GM21717 (cell line): ENCODE data around the gene BAHCC1.

ENCODE experiments used
- ATAC-seq: cut with Tn5 transposase; IDR thresholded peaks from one replicate; pipeline ENCODE4 v1.9.1; 2021; ENCODE audit warnings: mild to moderate bottlenecking, moderate library complexity; ENCODE audit not compliant: unreplicated experiment

BAHCC1 gene

GRCh38 chr17:81386141-81386645 is 9.1 kb upstream of the BAHCC1 start:
- ATAC-seq = no peak

- ATAC-seq = no peak
These were observed 8.6 kb upstream of the BAHCC1 start for GRCh38 chr17:81386646-81387099.

DNA sequence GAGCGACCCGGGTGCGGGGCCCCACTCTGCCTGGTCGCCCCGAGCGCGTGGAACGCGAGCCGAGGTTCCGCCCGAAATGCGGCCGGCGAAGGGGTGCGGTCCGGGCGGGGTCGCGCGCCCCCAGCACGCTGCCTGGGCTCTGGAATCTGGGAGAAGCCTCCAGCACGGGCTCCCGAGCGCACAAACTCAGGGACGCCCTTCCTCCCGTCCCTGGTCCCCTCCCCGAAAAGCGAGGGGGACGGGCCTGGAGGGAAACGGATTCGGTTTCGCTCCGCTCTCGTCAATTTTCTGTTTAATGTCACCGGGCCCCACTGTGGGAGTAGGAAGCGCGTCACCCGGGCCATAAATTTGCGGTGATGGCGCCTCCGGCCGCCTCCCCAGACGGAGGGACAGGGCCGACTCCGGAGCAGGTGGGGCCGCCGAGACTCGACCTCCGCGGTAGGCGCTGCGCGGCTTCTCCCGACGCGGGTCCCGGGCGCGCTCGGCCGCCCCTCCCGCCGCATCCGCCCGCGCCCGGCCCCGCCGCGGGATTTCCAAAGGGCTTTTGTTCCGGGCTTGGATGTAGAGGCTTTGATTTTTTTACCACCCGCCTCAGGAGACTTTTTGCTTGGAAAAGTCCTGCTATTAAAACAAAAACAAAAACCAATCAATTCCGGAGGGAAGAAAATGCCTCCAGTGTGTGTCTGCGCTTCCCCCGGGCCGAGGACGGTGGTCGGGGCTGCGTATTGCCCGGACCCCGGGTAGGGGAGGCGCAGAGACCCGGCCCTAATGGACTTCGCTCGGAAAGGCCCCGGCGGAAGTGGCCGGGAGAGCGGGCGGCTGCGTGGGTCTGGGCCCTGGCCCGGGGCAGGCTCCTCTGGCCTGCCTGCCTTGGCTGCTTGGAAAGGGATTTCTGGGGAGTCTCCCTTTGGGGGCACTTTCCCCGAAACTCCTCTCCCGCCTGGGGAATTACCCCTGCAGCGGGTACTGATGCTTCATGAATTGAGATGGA is 7.9 kb upstream of the BAHCC1 start:
- ATAC-seq = no peak

DNA sequence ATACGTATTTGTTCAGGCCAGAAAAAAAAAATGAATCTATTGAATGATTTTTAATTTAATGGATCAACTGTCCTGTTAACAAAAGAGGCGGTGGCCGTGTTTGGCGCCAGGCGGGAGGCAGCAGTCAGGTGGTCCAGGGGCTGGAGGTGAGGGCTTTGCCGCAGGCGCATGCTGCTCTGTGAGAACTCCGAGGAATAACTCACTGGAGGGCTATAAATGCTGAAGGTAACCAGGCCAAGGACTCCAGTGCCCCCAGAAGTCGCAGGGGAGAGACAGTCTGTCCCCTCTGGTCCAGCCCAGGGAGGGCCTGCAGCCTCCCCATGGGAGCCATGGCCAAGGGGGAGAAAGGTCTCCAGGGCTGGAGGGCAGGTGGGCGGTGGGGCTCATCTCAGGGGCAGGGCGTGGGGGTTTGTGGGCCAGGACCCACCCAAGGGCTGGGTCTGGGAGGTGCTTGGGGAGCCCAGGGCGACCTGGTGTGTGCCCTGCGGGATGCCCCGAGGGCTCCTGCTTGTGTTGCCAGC is 7.1 kb upstream of the BAHCC1 start:
- ATAC-seq = no peak

GRCh38 chr17:81388612-81389367 is 6.5 kb upstream of the BAHCC1 start:
- ATAC-seq = no peak

- ATAC-seq = no peak
These were observed 5.7 kb upstream of the BAHCC1 start for GRCh38 chr17:81389585-81389984.

DNA sequence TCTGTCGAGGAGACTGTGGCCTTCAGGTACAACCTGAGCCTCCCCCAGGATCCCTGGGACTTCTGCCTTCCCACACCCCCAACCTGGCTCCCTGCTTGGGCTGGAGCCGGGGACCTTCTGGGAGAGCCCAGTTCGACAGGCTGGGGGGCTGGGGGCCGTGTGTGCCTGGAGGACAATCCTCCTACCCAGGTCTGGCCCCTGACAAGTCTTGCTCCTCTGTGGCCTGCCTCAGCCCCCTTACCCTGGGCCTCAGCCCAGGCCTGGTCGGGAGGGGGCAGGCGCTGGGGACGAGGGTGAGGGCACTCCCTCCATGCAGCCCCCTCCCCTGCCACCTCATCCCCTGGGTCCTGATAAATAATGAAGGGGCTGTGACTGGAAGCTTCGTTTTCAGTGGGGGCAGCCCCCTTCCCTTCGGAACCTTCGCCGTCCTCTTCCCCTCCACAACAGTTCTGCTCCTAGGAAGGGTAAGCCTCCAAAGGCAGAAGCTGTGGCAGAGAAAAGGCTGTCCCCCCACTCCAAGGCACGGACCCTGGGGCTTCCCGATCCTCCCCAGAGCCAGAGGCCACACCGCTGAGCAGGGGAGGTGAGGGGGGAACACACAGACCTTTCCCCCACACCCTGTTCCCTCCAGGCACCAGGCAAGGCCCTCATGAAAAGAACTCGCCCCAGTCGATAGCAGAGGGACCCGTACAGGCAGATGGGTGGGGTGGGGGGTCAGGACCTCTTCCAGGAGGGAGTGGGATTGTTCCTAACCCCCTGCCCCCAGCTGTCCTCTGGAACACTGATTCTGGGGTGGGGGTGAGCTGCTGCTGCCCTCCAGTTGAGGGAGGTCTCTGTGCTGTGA is 5.0 kb upstream of the BAHCC1 start:
- no peak for ATAC-seq

GRCh38 chr17:81390873-81391255 is 4.4 kb upstream of the BAHCC1 start:
- ATAC-seq = no peak

DNA sequence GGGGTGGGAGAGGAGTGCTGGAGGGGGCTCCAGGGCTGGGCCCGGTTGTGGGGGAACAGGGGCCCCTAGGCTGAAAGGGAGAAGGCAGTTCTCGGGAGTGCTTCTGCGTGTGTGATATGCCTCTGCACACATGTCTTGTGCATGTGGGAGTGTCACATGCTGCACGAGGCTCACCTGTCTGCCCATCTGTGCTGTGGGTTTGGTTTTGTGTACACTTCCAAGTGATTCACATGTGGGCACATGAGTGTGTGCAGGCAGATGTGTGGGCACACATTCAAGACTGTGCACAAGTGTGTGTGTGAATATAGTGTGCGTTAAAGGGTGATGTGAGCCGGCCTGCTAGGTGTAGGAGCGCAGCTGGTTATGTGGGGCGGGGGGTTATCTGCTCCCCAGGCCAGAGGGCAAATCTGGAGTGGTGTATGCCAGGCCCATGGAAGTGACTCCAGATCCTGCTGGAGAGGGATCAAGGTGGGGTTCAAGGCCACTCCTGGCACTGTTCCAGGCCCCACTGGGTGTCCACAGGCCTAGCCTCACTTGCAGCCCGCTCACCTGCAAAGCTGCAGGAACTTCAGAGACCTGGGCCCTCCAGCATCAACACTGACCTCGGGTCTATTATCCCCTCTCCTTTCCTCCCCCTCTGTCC is 3.8 kb upstream of the BAHCC1 start:
- ATAC-seq = no peak

- ATAC-seq = no peak
These were observed 3.0 kb upstream of the BAHCC1 start for GRCh38 chr17:81391936-81392908.

GRCh38 chr17:81392909-81393654 is 2.2 kb upstream of the BAHCC1 start:
- no peak for ATAC-seq

GRCh38 chr17:81393684-81394376 is 1.4 kb upstream of the BAHCC1 start:
- no peak for ATAC-seq

GRCh38 chr17:81394377-81394920 is 808 bp upstream of the BAHCC1 start:
- no peak for ATAC-seq

DNA sequence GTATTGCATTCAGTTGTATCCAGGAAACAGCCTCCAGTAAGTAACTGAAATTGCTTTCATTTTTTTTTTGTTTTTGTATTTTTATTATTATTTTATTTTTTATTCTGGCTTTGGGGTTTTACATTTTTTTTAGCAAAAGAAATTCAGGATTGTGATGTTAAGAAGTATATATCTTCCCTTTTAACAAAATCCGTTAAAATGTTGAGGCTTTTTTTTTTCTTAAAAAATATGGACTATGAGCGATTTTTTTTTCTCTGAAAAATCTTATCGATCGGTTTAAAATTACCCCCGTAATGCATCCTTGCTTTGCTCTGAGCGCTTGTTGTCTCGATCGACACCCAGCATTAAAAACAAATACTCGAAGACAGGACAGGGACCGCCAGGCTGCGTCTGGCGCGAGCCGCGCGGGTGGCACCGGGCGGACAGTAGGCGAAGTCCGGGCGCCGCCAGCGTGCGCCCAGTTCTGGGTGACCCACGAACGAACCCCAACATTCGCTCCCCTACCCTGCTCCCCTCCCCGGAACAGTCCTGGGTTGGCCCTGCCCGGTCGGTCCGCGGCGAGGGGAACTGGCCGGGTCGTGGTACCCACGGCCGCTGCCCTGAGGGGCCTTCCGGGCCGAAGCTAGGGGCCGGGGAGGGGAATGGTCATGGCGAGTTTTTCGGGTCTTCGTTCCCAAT is 482 bp downstream of the BAHCC1 start:
- ATAC-seq = no peak

DNA sequence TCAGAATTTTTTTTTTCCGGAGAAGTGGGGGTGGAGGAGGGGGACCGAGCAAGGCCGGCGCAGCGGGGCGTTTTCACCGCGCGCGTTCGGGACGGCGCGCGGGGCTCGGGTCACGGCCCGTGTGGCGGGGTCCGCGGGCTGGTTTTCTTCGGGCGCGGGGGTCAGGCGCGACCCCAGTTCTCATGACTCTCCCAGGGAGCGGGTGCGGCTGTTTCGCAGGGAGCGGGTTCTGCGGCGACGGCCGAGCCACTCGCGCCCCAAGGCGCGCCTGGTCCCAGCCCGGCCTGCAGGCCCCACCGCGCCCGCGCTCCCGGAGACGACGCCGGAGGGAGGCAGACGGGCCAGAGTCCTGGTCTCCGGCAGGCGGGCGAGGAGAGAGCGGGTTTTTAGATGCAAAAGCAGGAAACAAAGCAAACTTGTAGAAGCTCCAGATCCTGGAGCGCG is 1.0 kb downstream of the BAHCC1 start:
- ATAC-seq = no peak

DNA sequence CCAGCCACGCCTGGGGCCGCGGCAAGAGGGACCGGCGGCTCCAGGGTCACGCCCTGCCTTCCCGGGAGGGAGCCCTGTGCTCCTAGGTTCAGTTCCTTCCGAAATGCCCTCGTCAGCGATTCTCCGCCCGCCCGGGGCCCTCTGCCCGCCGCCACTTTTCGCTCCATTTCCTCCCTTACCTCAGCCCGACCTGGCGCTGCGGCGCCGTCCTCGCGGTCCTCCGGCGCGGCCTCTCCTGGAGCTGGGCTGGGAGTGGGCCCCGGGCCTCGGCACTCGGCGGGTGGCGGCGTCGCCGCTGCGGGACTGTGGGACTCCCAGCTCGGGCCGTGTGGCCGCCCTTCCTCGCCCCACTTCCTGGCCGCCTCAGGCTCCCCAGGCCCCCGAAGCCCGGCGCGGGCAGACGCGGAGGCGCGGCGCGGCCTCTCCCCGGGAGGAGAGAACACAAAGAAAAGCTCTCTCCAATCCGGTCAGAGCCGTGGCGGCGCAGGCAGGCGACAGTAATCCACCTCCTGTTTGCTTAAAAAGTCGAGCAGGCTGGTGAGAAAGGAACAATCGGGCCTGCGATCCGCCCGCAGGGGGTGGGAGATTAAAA is 1.6 kb downstream of the BAHCC1 start:
- ATAC-seq = no peak
